ENCODE measurements around the gene CACYBP. TPM values are rescaled to one million over a fixed set of nuclear protein-coding genes. Genes with fewer than 3 reads are reported as not detected.

Gene CACYBP
- polyA plus RNA-seq, 1 donor from 2014 or later, result 484 TPM

DNA sequence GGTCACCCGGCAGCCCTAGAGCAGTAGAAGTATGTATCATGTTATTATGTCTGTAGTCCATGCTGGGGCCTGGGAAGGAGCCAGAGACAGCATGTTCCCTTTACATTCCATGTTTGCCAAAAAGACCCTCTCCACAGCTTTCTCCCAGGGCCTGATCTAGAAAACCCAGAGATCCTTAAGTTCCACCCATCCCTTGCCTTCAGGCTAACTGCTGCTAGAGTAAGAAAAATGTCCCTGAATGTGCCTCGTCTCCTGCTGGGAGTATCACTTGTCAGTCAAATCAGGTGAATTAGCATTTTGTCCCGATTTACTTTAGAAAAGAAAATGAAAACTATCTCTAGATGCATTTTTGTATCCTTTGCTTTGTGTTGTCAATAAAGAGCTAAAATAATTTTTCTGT, 36.7 kb downstream of the CACYBP start:
- TF ChIP-seq CTCF (IDR thresholded peaks at IDR 0.05; ENCODE audit: poor library complexity, severe bottlenecking) (no peak), TAF1 (IDR thresholded peaks at IDR 0.05; ENCODE audit: low read depth) (no peak), SMC3 (conservative IDR thresholded peaks at IDR 0.05; ENCODE audit: poor library complexity) (no peak), EP300 (conservative IDR thresholded peaks at IDR 0.05; ENCODE audit: poor library complexity, severe bottlenecking) (no peak), POLR2AphosphoS5 (IDR thresholded peaks at IDR 0.05) (no peak), RAD21 (conservative IDR thresholded peaks at IDR 0.05) (no peak), MXI1 (conservative IDR thresholded peaks at IDR 0.05; ENCODE audit: poor library complexity, severe bottlenecking) (no peak), EZH2 (IDR thresholded peaks at IDR 0.05; ENCODE audit: borderline replicate concordance, insufficient read depth, low read length, poor library complexity, severe bottlenecking) (no peak)
- TF ChIP-seq, protein P1, sequence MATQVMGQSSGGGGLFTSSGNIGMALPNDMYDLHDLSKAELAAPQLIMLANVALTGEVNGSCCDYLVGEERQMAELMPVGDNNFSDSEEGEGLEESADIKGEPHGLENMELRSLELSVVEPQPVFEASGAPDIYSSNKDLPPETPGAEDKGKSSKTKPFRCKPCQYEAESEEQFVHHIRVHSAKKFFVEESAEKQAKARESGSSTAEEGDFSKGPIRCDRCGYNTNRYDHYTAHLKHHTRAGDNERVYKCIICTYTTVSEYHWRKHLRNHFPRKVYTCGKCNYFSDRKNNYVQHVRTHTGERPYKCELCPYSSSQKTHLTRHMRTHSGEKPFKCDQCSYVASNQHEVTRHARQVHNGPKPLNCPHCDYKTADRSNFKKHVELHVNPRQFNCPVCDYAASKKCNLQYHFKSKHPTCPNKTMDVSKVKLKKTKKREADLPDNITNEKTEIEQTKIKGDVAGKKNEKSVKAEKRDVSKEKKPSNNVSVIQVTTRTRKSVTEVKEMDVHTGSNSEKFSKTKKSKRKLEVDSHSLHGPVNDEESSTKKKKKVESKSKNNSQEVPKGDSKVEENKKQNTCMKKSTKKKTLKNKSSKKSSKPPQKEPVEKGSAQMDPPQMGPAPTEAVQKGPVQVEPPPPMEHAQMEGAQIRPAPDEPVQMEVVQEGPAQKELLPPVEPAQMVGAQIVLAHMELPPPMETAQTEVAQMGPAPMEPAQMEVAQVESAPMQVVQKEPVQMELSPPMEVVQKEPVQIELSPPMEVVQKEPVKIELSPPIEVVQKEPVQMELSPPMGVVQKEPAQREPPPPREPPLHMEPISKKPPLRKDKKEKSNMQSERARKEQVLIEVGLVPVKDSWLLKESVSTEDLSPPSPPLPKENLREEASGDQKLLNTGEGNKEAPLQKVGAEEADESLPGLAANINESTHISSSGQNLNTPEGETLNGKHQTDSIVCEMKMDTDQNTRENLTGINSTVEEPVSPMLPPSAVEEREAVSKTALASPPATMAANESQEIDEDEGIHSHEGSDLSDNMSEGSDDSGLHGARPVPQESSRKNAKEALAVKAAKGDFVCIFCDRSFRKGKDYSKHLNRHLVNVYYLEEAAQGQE (IDR thresholded peaks at IDR 0.05; ENCODE audit: borderline replicate concordance), result no peak
- no peak overlapping the region for H3K9ac ChIP-seq (ENCODE audit: low read length)
- H3K79me2 ChIP-seq (replicated peaks; ENCODE audit: insufficient read depth, low read length), result no peaks in the 10 kb centered on the region

GRCh38 chr1:175037416-175037815, 37.7 kb downstream of the CACYBP start:
- Histone ChIP-seq H3F3A (ENCODE audit: insufficient read depth, low read length, poor library complexity, severe bottlenecking) (no peaks in the 10 kb centered on the region), H3K27ac (ENCODE audit: low read length) (no peak overlapping the region), H3K9me3 (ENCODE audit: low read length) (no peaks in the 10 kb centered on the region), H3K27me3 (ENCODE audit: insufficient read depth, low read depth, low read length) (no peaks in the 10 kb centered on the region), H3K4me3 (ENCODE audit: low read length) (no peak overlapping the region), H4K20me1 (ENCODE audit: insufficient read depth) (no peaks in the 10 kb centered on the region), H2AFZ (ENCODE audit: low read depth, low read length) (no peak overlapping the region), H3K9ac (ENCODE audit: low read length) (no peak overlapping the region), H3K9me2 (ENCODE audit: insufficient read depth, low read length) (no peaks in the 10 kb centered on the region), H3K36me3 (ENCODE audit: insufficient read depth, low read length) (no peaks in the 10 kb centered on the region), H3K4me2 (ENCODE audit: low read length) (no peak overlapping the region), H3K79me2 (replicated peaks; ENCODE audit: insufficient read depth, low read length) (no peaks in the 10 kb centered on the region)
- TF ChIP-seq POLR2AphosphoS5 (IDR thresholded peaks at IDR 0.05) (no peak), CTCF (IDR thresholded peaks at IDR 0.05; ENCODE audit: poor library complexity, severe bottlenecking) (no peak), MXI1 (conservative IDR thresholded peaks at IDR 0.05; ENCODE audit: poor library complexity, severe bottlenecking) (no peak), TAF1 (IDR thresholded peaks at IDR 0.05; ENCODE audit: low read depth) (no peak), EP300 (conservative IDR thresholded peaks at IDR 0.05; ENCODE audit: poor library complexity, severe bottlenecking) (no peak), RAD21 (conservative IDR thresholded peaks at IDR 0.05) (no peak), SMC3 (conservative IDR thresholded peaks at IDR 0.05; ENCODE audit: poor library complexity) (no peak), EZH2 (IDR thresholded peaks at IDR 0.05; ENCODE audit: borderline replicate concordance, insufficient read depth, low read length, poor library complexity, severe bottlenecking) (no peak)
- TF ChIP-seq, protein P1 (IDR thresholded peaks at IDR 0.05; ENCODE audit: borderline replicate concordance), result no peak

More for the DNA sequence above, 36.7 kb downstream of the CACYBP start:
- H3K27ac ChIP-seq (ENCODE audit: low read length), result no peak overlapping the region
- no peaks in the 10 kb centered on the region for H3K9me3 ChIP-seq (ENCODE audit: low read length)
- H3F3A ChIP-seq (ENCODE audit: insufficient read depth, low read length, poor library complexity, severe bottlenecking), result no peaks in the 10 kb centered on the region
- no peak overlapping the region for H3K4me3 ChIP-seq (ENCODE audit: low read length)
- H3K36me3 ChIP-seq (ENCODE audit: insufficient read depth, low read length), result no peaks in the 10 kb centered on the region
- no peaks in the 10 kb centered on the region for H3K9me2 ChIP-seq (ENCODE audit: insufficient read depth, low read length)
- no peak overlapping the region for H3K4me2 ChIP-seq (ENCODE audit: low read length)
- no peak overlapping the region for H2AFZ ChIP-seq (ENCODE audit: low read depth, low read length)
- no peaks in the 10 kb centered on the region for H3K27me3 ChIP-seq (ENCODE audit: insufficient read depth, low read depth, low read length)
- no peaks in the 10 kb centered on the region for H4K20me1 ChIP-seq (ENCODE audit: insufficient read depth)

All from neural cell (in vitro differentiated cells).